ENCODE results near the gene WDPCP. TPM values are rescaled to one million over a fixed set of nuclear protein-coding genes. Genes with fewer than 3 reads are reported as not detected.

Gene WDPCP
- total and polyA plus RNA-seq, 9 donors: 4.0 to 29.6 (median 15.6) TPM

DNA sequence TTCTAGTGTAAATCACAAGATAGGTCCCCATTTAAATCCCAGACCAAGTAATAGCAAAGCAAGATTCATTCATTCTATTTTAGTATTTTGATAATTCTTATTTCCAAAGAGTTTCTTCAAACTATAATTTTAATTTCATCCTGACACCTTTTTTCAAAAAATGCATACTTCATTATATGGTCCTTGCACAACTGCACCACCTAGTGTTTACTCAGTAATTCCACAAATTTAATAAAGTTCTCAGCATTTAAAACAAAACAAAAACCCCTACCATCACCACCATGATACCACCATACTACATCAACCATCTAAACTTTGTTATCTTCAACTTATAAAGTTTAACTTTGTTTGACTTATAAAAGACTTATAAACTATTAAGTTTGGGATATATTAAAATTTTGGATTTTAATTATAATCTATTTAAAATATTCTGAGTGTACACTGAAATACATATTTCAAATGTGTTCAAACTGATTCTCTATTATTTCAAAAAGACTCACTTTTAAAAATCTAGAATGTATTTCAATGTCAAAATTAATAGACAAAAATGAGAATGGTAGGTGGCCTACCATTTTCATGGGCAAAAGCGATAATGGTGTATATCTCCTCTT lies 44.2 kb downstream of the WDPCP start:
- Histone ChIP-seq H3K9me3 (no peaks in the 10 kb centered on the region), H3K36me3 (no peaks in the 10 kb centered on the region), H3K4me3 (no peak overlapping the region), H3K27ac (no peak overlapping the region), H3K27me3 (no peaks in the 10 kb centered on the region), H3K4me1 (ENCODE audit: insufficient read depth) (no peaks in the 10 kb centered on the region)
- no peak for TF ChIP-seq EP300 (IDR thresholded peaks at IDR 0.05)
- TF ChIP-seq, protein P1, sequence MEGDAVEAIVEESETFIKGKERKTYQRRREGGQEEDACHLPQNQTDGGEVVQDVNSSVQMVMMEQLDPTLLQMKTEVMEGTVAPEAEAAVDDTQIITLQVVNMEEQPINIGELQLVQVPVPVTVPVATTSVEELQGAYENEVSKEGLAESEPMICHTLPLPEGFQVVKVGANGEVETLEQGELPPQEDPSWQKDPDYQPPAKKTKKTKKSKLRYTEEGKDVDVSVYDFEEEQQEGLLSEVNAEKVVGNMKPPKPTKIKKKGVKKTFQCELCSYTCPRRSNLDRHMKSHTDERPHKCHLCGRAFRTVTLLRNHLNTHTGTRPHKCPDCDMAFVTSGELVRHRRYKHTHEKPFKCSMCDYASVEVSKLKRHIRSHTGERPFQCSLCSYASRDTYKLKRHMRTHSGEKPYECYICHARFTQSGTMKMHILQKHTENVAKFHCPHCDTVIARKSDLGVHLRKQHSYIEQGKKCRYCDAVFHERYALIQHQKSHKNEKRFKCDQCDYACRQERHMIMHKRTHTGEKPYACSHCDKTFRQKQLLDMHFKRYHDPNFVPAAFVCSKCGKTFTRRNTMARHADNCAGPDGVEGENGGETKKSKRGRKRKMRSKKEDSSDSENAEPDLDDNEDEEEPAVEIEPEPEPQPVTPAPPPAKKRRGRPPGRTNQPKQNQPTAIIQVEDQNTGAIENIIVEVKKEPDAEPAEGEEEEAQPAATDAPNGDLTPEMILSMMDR (IDR thresholded peaks at IDR 0.05): no peak
- no peak for TF ChIP-seq POLR2A (IDR thresholded peaks at IDR 0.05)
- 99 to 100% (median 100%) methylated on average over 1 of the region's 1 CpG for WGBS, 3 donors
- DNase-seq: no peak
- intact Hi-C loops (cut with DNase I): no loop called here

DNA sequence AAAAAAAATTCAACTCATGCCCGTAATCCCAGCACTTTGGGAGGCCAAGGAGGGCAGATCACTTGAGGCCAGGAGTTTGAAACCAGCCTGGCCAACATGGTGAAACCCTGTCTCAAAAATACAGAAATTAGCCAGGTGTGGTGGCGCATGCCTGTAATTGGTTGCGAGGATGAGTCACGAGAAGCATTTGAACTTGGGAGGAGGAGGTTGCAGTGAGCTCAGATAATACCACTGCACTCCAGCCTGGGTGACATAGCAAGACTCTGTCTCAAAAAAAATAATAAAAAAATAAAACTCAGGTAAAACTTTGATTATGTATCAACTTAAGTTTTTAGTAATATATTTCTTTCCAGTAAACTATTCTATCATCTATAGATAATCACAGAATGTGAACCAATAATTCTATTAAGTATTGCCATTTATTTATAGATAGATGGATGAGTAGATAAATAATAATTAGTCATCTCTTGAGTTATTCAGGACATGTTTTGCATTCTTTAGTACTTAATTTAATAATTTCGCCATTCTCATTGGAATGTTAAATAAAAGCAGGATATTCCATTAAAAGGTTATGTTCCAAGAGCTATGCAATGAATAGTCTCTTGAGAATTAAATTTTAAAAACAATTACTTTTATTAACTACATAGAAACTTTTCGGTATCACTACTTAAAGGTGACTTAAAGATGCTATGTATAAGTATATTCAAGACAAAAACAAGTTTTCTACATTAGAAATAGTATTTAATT lies 48.7 kb downstream of the WDPCP start:
- H3K27me3 ChIP-seq: no peaks in the 10 kb centered on the region
- no peak overlapping the region for H3K27ac ChIP-seq
- intact Hi-C loops (cut with DNase I): no loop called here
- H3K36me3 ChIP-seq: no peaks in the 10 kb centered on the region
- no peaks in the 10 kb centered on the region for H3K4me1 ChIP-seq (ENCODE audit: insufficient read depth)
- no peak overlapping the region for H3K4me3 ChIP-seq
- WGBS, 3 donors: 76 to 90% (median 82%) methylated on average over 6 of the region's 6 CpGs
- no peak for TF ChIP-seq EP300 (IDR thresholded peaks at IDR 0.05)
- TF ChIP-seq, protein P1 (IDR thresholded peaks at IDR 0.05): no peak
- TF ChIP-seq POLR2A (IDR thresholded peaks at IDR 0.05): no peak
- DNase-seq: no peak
- H3K9me3 ChIP-seq: no peaks in the 10 kb centered on the region

DNA sequence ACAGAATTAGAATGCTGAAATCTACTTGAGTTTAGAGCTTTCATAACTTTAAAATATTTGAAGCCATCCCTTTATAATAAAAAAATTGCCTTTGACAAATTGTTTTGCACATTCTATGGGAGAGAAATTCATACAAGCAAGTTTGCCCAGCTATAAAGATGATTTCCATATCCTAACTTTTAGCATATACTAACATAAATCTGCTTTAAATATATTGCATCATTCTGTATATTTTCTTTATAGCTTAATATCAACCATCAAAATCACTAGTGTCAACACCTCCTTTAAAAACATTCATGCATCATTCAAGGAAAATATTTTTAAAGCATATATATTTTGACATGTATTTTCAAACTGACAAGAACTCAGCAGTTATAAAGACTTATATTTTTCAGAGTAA lies 49.9 kb downstream of the WDPCP start:
- Histone ChIP-seq H3K4me3 (no peak overlapping the region), H3K27me3 (no peaks in the 10 kb centered on the region), H3K36me3 (no peaks in the 10 kb centered on the region), H3K27ac (no peak overlapping the region), H3K9me3 (no peaks in the 10 kb centered on the region), H3K4me1 (ENCODE audit: insufficient read depth) (no peaks in the 10 kb centered on the region)
- intact Hi-C loops (cut with DNase I): no loop called here
- TF ChIP-seq POLR2A (IDR thresholded peaks at IDR 0.05): no peak
- TF ChIP-seq EP300 (IDR thresholded peaks at IDR 0.05): no peak
- TF ChIP-seq, protein P1 (IDR thresholded peaks at IDR 0.05): no peak
- DNase-seq: no peak

DNA sequence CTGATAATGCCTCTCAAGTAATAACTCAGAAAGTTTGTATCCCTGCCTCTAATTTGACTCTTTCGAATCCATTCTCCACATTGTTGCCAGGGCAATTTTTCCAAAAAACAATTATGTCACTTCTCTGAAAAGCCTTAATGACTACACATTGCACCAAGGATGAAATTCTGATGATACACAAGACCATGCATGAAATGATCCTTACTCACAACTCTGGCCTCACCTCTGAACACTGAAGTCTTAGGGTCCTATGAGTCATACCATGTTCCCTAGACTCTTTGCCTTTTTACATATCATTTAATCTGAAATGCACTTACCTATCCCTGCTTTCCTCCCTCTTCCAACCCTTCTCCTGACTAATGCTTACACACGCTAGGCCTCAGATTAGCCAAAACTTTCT lies 51.0 kb downstream of the WDPCP start:
- H3K9me3 ChIP-seq: no peaks in the 10 kb centered on the region
- no peak overlapping the region for H3K27ac ChIP-seq
- WGBS, 3 donors: 95 to 98% (median 96%) methylated on average over 2 of the region's 2 CpGs
- no peaks in the 10 kb centered on the region for H3K36me3 ChIP-seq
- TF ChIP-seq, protein P1 (IDR thresholded peaks at IDR 0.05): no peak
- no peak for TF ChIP-seq POLR2A (IDR thresholded peaks at IDR 0.05)
- TF ChIP-seq EP300 (IDR thresholded peaks at IDR 0.05): no peak
- intact Hi-C loops (cut with DNase I): no loop called here
- DNase-seq: no peak
- H3K4me3 ChIP-seq: no peak overlapping the region
- H3K4me1 ChIP-seq (ENCODE audit: insufficient read depth): no peaks in the 10 kb centered on the region
- no peaks in the 10 kb centered on the region for H3K27me3 ChIP-seq

Measured in ovary (tissue), 9 donors.